Fibroblast of mammary gland (primary cell): ENCODE data around the gene IFNA6.

ENCODE experiments used
- DNase-seq: peaks from one replicate; pipeline ENCODE4 v3.0.0-alpha.2; 2010; ENCODE audit warnings: low read depth
- H3K4me3 ChIP-seq: 2 replicates; pipeline ENCODE4 v1.5.1; 2011; ENCODE audit warnings: low read depth, mild to moderate bottlenecking, low read length, moderate library complexity; ENCODE audit not compliant: control insufficient read depth
- CTCF ChIP-seq: conservative IDR thresholded peaks from 2 replicates; pipeline ENCODE4 v1.5.1; 2011; ENCODE audit warnings: low read depth, low read length, inconsistent platforms; ENCODE audit not compliant: control insufficient read depth, insufficient read depth

IFNA6 gene

GRCh38 chr9:21326526-21327139 is 24.1 kb downstream of the IFNA6 start:
- DNase-seq, result peak; percentile 59
- peak; percentile 75 for TF ChIP-seq CTCF
- no peak overlapping the region for H3K4me3 ChIP-seq

- no peak for TF ChIP-seq CTCF
- H3K4me3 ChIP-seq, result no peak overlapping the region
- no peak for DNase-seq
These were observed 26.6 kb downstream of the IFNA6 start for GRCh38 chr9:21324047-21324446.

- no peak for DNase-seq
- no peak for TF ChIP-seq CTCF
- H3K4me3 ChIP-seq, result no peak overlapping the region
These were observed 27.7 kb downstream of the IFNA6 start for GRCh38 chr9:21322911-21323461.

- TF ChIP-seq CTCF, result no peak
- no peak for DNase-seq
- H3K4me3 ChIP-seq, result no peak overlapping the region
These were observed 30.2 kb downstream of the IFNA6 start for GRCh38 chr9:21320465-21320864.

- DNase-seq, result peak; percentile 55
- no peak overlapping the region for H3K4me3 ChIP-seq
- TF ChIP-seq CTCF, result peak; percentile 75
These were observed 32.4 kb downstream of the IFNA6 start for GRCh38 chr9:21317956-21318923.

- TF ChIP-seq CTCF, result no peak
- no peak overlapping the region for H3K4me3 ChIP-seq
- DNase-seq, result no peak
These were observed 33.8 kb downstream of the IFNA6 start for GRCh38 chr9:21316860-21317259.
